ENCODE measurements around the gene CT47B1.
"Not testable (repeated sequence)": the region's sequence is repeated elsewhere in the genome, so short reads cannot be mapped to it uniquely, and the experiment has no call there.

CT47B1 gene

DNA sequence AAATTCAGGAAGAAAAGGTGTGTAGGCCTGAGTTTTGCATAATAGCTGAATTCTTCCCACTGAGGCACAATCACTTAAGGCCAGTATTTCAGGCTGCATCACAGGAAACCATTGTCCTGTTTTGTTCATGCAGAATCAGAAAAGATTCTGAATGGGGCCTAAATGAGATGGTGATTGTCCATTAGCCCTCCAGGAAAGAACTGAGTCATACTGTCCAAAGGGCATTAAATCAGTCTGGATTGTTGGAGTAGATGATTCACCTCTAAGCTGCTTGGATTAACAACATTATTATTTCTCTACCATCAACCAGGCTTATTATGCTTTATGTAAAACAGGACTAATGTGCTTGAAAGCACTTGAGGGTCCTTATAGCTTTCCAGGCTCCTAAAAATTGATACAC, 36.2 kb downstream of the CT47B1 start:
- no peaks in the 10 kb centered on the region for H3K36me3 ChIP-seq (ENCODE audit: control insufficient read depth, low read length)
- H3K27ac ChIP-seq (ENCODE audit: low read depth, low read length) = no peak overlapping the region
- no peak overlapping the region for H3K4me3 ChIP-seq (ENCODE audit: low read length)
- no peaks in the 10 kb centered on the region for H4K20me1 ChIP-seq (ENCODE audit: control insufficient read depth, insufficient read depth, low read depth, low read length)
- no peaks in the 10 kb centered on the region for H3K9me2 ChIP-seq (replicated peaks; ENCODE audit: control insufficient read depth, low read length)
- no peaks in the 10 kb centered on the region for H3K4me1 ChIP-seq (ENCODE audit: control insufficient read depth, low read length)
- H3F3A ChIP-seq (ENCODE audit: control insufficient read depth, insufficient read depth) = no peaks in the 10 kb centered on the region
- H3K79me2 ChIP-seq (ENCODE audit: control insufficient read depth, low read length) = no peaks in the 10 kb centered on the region
- no peak for TF ChIP-seq EZH2phosphoT487 (IDR thresholded peaks at IDR 0.05; ENCODE audit: borderline replicate concordance, low read length)
- TF ChIP-seq, protein P1, sequence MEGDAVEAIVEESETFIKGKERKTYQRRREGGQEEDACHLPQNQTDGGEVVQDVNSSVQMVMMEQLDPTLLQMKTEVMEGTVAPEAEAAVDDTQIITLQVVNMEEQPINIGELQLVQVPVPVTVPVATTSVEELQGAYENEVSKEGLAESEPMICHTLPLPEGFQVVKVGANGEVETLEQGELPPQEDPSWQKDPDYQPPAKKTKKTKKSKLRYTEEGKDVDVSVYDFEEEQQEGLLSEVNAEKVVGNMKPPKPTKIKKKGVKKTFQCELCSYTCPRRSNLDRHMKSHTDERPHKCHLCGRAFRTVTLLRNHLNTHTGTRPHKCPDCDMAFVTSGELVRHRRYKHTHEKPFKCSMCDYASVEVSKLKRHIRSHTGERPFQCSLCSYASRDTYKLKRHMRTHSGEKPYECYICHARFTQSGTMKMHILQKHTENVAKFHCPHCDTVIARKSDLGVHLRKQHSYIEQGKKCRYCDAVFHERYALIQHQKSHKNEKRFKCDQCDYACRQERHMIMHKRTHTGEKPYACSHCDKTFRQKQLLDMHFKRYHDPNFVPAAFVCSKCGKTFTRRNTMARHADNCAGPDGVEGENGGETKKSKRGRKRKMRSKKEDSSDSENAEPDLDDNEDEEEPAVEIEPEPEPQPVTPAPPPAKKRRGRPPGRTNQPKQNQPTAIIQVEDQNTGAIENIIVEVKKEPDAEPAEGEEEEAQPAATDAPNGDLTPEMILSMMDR (IDR thresholded peaks at IDR 0.05; ENCODE audit: low read depth, low read length, poor library complexity, severe bottlenecking) = no peak
- no peaks in the 10 kb centered on the region for H3K27me3 ChIP-seq (ENCODE audit: control insufficient read depth, low read length)
- no peak overlapping the region for H3K4me2 ChIP-seq (ENCODE audit: low read length)
- no peaks in the 10 kb centered on the region for H3K9me3 ChIP-seq (ENCODE audit: control insufficient read depth, insufficient read depth, low read length)

DNA sequence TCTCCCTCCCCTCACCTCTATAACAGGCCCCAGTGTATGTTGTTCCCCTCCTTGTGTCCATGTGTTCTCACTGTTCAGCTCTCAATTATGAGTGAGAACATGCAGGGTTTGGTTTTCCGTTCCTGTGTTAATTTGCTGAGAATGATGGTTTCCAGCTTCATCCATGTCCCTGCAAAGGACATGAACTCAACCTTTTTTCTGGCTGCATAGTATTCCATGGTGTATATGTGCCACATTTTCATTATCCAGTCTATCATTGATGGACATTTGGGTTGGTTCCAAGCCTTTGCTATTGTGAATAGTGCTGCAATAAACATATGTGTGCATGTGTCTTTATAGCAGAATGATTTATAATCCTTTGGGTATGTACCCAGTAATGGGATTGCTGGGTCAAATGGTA, 48.5 kb downstream of the CT47B1 start:
- H3K9me3 ChIP-seq (ENCODE audit: control insufficient read depth, insufficient read depth, low read length); H3K4me2 ChIP-seq (ENCODE audit: low read length); H3K9me2 ChIP-seq (replicated peaks; ENCODE audit: control insufficient read depth, low read length); H3K36me3 ChIP-seq (ENCODE audit: control insufficient read depth, low read length); H3K27me3 ChIP-seq (ENCODE audit: control insufficient read depth, low read length); H3K4me1 ChIP-seq (ENCODE audit: control insufficient read depth, low read length); H4K20me1 ChIP-seq (ENCODE audit: control insufficient read depth, insufficient read depth, low read depth, low read length); H3K4me3 ChIP-seq (ENCODE audit: low read length); H3K79me2 ChIP-seq (ENCODE audit: control insufficient read depth, low read length); H3F3A ChIP-seq (ENCODE audit: control insufficient read depth, insufficient read depth); H3K27ac ChIP-seq (ENCODE audit: low read depth, low read length): not testable (repeated sequence)

DNA sequence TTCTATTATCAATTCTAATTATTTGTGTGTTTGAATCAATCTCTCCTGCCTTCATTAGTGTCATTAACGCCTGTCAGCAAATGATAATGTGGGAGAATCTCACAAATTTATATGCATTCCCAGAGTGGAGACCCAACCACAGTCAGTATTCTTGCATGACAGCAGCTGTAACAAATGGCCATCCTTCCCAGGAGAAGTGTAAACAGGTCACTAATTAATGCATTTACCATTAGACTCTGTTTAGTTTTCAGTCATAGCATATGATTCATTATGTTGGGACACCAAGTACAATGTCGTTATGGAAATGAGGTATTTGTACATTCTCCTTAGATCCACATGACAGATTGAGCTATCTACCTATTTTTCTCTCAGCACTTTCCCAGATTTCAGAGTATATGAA, 50.5 kb downstream of the CT47B1 start:
- no peaks in the 10 kb centered on the region for H3K4me1 ChIP-seq (ENCODE audit: control insufficient read depth, low read length)
- no peak overlapping the region for H3K4me3 ChIP-seq (ENCODE audit: low read length)
- H4K20me1 ChIP-seq (ENCODE audit: control insufficient read depth, insufficient read depth, low read depth, low read length) = no peaks in the 10 kb centered on the region
- no peak for TF ChIP-seq EZH2phosphoT487 (IDR thresholded peaks at IDR 0.05; ENCODE audit: borderline replicate concordance, low read length)
- TF ChIP-seq, protein P1 (IDR thresholded peaks at IDR 0.05; ENCODE audit: low read depth, low read length, poor library complexity, severe bottlenecking) = no peak
- no peaks in the 10 kb centered on the region for H3K27me3 ChIP-seq (ENCODE audit: control insufficient read depth, low read length)
- no peak overlapping the region for H3K4me2 ChIP-seq (ENCODE audit: low read length)
- no peaks in the 10 kb centered on the region for H3K36me3 ChIP-seq (ENCODE audit: control insufficient read depth, low read length)
- H3K27ac ChIP-seq (ENCODE audit: low read depth, low read length) = no peak overlapping the region
- H3K9me3 ChIP-seq (ENCODE audit: control insufficient read depth, insufficient read depth, low read length) = no peaks in the 10 kb centered on the region
- no peaks in the 10 kb centered on the region for H3K9me2 ChIP-seq (replicated peaks; ENCODE audit: control insufficient read depth, low read length)
- no peaks in the 10 kb centered on the region for H3K79me2 ChIP-seq (ENCODE audit: control insufficient read depth, low read length)
- H3F3A ChIP-seq (ENCODE audit: control insufficient read depth, insufficient read depth) = no peaks in the 10 kb centered on the region

DNA sequence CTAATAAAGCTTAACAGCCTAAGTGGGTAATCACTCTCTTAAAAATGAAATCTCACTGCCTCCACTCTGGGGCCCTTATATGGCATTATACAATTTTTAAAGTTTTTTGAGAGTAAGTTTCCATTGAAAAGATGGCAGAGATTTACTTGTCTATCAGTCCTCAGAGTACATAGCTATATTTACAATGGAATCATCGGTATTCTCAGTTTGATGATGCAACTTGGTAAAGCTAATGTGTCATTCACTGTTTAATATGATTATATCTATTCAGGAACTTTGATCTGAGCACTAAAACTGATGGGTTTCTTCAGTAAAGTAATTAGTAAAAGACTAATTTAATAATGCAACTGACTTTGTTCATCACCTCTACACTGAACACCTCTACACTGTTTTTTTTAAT, 51.6 kb downstream of the CT47B1 start:
- H3K27ac ChIP-seq (ENCODE audit: low read depth, low read length) = no peak overlapping the region
- TF ChIP-seq, protein P1 (IDR thresholded peaks at IDR 0.05; ENCODE audit: low read depth, low read length, poor library complexity, severe bottlenecking) = no peak
- no peak for TF ChIP-seq EZH2phosphoT487 (IDR thresholded peaks at IDR 0.05; ENCODE audit: borderline replicate concordance, low read length)
- no peaks in the 10 kb centered on the region for H3K79me2 ChIP-seq (ENCODE audit: control insufficient read depth, low read length)
- no peak overlapping the region for H3K4me3 ChIP-seq (ENCODE audit: low read length)
- H3K9me2 ChIP-seq (replicated peaks; ENCODE audit: control insufficient read depth, low read length) = no peaks in the 10 kb centered on the region
- no peaks in the 10 kb centered on the region for H4K20me1 ChIP-seq (ENCODE audit: control insufficient read depth, insufficient read depth, low read depth, low read length)
- no peaks in the 10 kb centered on the region for H3F3A ChIP-seq (ENCODE audit: control insufficient read depth, insufficient read depth)
- no peaks in the 10 kb centered on the region for H3K27me3 ChIP-seq (ENCODE audit: control insufficient read depth, low read length)
- H3K4me1 ChIP-seq (ENCODE audit: control insufficient read depth, low read length) = no peaks in the 10 kb centered on the region
- H3K9me3 ChIP-seq (ENCODE audit: control insufficient read depth, insufficient read depth, low read length) = no peaks in the 10 kb centered on the region
- H3K36me3 ChIP-seq (ENCODE audit: control insufficient read depth, low read length) = no peaks in the 10 kb centered on the region
- no peak overlapping the region for H3K4me2 ChIP-seq (ENCODE audit: low read length)

Data from DOHH2 (cell line).